ENCODE measurements around the gene SLC25A23.
"Not testable (repeated sequence)": the region's sequence is repeated elsewhere in the genome, so short reads cannot be mapped to it uniquely, and the experiment has no call there.

The SLC25A23 gene

GRCh38 chr19:6459262-6460098 is at the start of gene SLC25A23:
TSS of gene SLC25A23 (minus strand) at chr19:6459792. CDS start at chr19:6459628, 164 bp downstream.
- FAIRE-seq = no peak
- peak; percentile 31 for DNase-seq (ENCODE audit: low spot score)

GRCh38 chr19:6508028-6508771 is 48.6 kb upstream of the SLC25A23 start:
- not testable (repeated sequence) for DNase-seq (ENCODE audit: low spot score); FAIRE-seq

DNA sequence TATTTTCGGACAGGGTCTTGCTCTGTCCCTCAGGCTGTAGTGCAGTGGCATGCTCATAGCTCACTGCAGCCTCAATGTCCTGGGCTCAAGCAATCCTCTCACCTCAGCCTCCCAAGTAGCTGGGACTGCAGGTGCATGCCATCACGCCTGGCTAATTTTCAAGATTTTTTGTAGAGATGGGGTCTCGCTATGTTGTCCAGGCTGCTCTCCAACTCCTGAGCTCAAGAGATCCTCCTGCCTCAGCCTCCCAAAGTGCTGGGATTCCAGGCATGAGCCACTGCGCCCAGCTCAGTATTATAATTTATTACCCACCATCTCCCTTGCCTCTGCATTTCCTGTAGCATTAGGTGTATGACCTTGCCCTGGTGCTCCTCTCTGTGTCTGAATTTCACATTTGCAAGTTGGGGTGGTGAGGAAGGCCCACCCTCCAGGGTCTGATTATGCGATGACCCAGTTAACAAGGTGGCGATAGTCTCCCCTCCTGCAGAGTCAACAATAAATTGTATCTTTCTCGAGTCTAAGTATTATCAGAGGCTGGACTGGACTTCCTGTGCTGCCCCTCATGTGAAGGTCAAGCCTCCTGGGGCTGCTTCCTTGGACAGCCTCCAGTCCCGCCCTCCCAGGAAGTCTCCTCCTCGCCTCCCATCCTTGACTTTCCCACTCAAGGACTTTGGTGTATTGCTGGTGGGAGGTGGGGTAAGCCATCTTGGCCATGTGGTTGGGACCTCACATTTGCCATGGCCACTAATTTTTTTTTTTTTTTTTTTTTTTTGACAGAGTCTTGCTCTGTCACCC is 44.0 kb upstream of the SLC25A23 start:
- FAIRE-seq (no peak), DNase-seq (ENCODE audit: low spot score) (no peak)

DNA sequence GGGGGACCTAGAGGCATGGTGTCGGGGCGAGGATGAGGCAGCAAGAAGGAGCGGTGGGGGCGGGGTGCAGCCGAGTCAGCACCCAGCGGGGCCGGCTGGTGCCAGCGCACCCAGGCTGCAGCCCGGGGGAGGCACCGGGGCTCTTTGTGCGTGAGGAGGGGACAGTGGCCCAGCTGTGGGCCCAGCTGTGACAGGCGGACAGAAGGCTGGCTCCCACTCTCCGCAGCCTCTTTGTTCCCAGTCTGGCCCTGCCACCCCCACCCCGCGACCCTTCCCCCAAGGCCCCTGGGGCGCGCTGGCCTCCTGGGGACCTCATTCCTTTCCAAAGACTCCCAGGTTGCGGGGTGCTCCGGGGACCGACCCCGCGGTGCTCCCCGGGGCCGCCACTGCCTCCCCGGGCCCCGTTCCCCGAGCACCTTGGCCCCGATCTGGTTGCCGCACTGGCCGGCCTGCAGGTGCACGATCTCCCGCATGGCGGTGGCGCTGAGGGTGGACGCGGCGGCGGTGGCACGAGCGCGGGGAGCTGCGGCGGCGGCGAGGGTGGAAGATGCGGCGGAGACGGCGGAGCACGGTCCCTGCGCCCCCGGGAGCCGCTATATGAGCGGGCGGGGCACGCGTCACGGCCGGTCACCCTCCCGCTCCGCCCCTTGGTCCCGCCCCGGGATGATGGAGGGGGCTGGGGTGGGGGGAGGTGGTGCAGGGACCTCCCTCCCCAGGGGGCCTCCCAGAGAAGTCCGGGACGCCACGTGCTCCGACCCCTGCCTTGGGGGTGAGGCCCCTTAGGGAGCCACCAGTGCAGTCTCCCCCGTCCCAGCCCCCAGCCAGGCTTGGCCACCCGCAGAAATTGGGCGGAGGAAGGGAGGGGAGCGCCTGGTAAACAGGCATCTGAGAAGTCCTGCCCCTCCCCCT is 42.4 kb upstream of the SLC25A23 start, which contains the start of gene TUBB4A:
Gene TUBB4A, minus strand, starts transcription at position 570 of the 909 bp plus-strand sequence. Its CDS starts 97 bp downstream, at position 473.
- DNase-seq (ENCODE audit: low spot score) (no peak), FAIRE-seq (no peak)

DNA sequence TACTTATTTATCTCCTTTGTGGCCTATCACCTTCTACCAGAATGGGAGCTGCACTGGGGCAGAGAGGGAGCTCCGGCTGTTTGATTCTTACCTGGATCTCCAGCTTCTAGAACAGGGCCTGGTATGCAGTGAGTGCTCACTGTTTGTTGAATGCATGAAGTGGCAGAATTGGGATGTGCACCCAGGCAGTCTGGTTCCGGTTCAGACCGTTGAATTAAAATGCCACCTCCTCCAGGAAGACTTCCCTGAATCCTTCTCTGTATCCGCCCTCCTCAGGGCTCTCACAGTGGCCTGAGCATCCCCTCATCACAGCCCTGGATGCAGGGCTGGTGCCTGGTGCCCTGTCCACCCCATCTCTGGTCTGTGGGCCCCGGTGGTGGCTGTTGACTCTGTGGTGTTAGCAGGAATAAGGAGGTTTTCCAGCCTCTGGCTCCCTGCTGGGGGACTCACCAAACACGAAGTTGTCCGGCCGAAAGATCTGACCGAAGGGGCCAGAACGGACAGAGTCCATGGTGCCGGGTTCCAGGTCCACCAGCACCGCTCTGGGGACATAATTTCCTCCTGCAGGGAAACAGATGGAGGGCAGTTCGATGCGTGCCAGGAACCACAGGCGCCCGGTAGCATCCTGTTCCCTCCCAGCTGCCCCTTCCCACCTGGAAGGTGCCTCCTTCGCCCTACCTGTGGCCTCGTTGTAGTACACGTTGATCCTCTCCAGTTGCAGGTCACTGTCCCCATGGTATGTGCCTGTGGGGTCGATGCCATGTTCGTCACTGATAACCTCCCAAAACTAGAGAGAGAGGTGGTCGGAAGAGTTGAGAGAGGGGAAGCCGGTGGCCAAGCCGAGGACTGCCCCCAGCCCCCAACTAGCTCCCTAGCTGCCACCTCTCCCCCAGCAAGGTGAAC is 41.5 kb upstream of the SLC25A23 start:
- DNase-seq (ENCODE audit: low spot score) = no peak
- no peak for FAIRE-seq

DNA sequence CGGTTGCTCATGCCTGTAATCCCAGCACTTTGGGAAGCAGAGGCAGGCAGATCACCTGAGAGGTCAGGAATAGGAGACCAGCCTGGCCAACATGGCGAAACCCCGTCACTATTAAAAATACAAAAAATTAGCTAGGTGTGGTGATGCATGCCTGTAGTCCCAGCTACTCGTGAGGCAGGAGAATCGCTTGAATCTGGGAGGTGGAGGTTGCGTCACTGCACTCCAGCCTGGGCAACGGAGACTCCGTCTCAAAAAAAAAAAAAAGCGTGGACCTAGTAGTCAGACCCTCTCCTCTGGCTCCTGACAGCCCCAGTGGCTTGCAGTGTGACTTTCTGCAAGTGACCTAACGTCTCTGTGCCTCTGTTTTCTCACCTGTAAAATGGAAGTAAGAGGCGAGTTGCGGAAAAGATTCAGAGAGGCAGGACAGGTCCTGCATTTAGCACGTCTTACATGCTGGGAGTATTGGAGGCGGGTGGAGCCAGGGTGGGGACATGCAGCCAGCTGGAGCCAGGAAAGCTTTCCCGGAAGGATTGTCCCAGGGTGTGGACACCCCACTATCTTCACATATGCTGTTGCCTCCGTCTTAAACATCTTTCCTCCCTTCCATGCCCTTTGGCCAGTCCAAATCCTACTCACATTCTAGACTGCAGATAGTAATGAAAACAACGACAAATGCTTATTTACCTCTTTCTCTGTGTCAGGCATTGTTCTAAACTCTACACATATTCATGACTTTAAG is 39.6 kb upstream of the SLC25A23 start:
- FAIRE-seq (no peak), DNase-seq (ENCODE audit: low spot score) (no peak)

DNA sequence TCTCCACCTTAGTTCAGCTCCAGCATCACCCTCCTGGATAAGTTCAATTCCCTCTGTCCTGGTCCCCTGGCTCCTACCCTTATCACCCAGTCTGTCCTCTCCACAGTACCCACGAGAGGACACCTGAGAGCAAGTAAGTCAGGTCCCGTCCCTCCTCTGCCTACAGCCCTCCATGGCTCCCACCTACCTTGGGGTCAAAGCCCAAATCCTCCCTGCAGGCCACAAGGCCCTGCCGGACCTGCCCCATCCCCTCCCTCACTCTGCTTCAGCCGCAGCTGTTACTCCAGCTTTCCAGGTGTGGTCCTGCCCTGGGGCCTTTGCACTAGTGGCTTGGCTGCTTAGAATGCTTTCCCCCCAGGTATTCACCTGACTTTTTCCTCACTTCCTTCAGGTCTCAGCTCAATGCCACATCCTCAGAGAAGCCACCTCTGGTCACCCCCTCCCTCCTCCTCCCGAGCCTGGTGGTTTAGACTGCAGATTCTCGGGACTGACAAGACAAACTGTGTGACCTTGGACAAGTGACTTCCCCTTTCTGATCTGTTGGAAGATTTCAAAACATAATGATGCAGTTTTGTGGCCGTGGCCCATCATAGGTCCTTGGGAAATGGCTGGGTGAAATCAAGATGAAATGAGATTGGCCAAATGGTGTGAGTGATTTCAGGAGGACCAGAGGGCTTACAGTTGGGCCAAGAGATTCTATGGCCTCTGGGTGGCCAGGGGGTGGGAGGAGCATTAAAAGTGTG is 38.9 kb upstream of the SLC25A23 start:
- DNase-seq (ENCODE audit: low spot score) (no peak), FAIRE-seq (no peak)

GRCh38 chr19:6495947-6496346 is 36.4 kb upstream of the SLC25A23 start:
- FAIRE-seq (no peak), DNase-seq (ENCODE audit: low spot score) (no peak)

DNA sequence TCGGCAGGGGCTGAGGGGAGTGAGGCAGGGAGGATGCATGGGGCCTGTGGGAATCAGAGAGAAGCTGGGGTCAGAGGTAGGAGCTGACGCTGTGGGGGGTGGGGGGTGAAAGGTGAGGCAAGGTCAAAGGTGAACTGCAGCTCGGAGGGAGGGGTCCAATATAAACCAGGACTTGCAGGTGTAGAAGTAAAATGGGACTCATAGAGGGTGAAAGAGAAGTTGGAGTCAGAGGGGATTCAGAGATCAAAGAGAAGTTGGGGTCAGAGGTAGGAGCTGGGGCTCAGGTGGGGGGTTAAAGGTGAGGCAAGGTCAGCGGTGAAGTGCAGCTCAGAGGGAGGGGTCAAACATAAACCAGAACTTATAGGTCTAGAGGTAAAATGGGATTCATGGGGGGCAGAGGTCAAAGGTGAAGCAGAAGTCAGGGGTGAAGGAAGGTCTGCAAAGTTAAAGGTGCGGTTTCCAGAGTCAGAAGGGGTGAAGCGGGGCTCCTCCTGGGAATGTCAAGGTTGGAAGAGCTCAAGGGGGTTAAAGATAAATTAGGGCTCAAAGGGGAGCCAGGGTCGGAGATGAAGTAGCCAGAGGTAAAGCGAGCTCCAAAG is 34.9 kb upstream of the SLC25A23 start:
- FAIRE-seq = no peak
- DNase-seq (ENCODE audit: low spot score) = no peak

DNA sequence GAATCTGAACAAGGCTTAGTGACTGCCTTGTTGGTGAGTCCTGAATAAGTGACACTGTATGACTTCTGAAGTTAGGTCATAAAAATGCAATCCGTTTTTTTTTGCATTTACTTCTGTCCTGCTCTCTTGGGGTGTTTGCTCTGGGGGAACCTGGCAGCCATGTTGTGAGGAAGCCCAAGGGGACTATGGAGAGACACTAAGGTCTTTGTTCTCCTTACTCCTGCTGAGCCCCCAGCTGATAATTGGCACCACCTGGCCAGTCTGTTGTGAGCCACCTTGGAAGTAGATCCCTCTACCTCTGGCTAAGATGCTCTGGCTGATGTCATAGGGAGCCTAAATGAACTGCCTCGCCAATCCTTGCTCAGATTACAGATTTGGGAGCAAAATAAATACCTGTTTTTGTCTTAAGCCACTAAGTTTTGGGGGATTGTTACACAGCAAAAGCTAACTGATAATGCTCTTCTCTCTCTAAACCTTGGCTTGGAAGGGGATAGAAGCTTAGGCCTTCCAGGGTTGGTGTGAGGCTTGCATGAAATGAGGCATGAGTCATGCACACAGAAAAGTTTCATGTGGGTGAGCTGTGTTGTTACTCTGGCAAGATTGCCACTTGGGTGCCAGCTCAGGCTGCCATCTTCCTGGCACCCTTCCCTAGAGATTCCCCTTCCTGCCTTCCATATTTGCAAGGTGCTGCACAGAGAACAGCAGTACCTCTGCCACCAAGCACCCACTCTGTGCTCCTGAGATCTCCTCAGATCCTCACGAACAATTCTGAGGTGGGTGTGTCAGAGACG is 32.4 kb upstream of the SLC25A23 start:
- no peak for DNase-seq (ENCODE audit: low spot score)

DNA sequence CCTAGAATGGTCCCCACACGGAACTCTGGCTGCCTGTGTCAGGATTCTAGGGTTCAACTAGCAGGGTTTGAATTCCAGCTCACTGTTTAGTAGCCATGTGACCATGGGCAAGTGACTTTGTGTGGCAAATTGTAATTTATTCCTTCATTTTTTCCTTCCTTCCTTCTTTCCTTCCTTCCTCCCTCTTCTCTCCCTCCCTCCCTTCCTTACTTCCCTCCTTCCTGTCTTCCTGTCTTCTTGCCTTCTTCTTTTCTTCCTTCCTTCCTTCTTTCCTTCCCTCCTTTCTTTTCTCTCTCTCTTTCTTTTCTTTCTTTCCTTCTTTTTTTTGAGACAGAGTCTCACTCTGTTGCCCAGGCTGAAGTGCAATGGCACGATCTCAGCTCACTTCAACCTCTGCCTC is 30.5 kb upstream of the SLC25A23 start:
- DNase-seq (ENCODE audit: low spot score) = no peak
- FAIRE-seq = no peak

More for the DNA sequence above, 32.4 kb upstream of the SLC25A23 start:
- no peak for FAIRE-seq

DNA sequence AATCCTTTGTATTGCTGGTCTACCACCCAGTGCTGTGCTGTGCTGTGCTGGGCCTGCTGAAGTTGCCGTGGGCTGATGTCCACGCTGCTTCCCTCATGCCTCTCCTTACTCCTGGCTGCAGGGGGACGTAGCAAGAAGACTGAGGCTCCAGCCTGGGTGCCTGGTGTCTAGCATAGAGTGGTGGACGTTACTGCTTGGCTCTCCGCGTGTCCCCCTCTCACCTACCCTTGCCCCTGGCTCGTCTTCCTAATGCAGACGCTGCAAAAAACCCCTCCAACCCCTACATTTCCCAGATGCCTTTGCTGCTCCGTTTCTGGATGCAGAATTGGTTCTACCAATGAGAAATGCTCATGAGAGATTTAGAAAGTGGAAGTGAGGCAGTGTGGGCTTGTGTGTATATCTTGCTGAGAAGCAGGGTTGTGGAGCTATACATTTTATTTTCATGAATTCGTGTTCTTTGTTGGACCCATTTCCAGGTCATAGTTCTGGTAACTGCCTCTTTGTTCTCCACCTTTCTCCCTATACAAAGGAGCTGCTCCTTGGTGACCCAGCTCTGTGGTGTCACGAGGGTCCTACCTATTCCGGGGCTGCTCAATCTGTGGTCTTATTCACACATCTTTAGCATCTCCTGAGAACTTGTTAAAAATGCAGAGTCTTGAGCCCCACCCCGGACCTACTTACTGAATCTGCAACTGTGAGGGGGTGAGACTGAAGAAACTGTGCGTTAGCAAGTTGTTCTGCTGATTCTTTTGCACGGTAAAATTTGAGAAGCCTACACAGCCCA is 29.9 kb upstream of the SLC25A23 start:
- DNase-seq (ENCODE audit: low spot score) = no peak
- FAIRE-seq = no peak

GRCh38 chr19:6484831-6485230 is 25.2 kb upstream of the SLC25A23 start:
- DNase-seq (ENCODE audit: low spot score) (no peak), FAIRE-seq (no peak)

GRCh38 chr19:6484230-6484629 is 24.6 kb upstream of the SLC25A23 start:
- DNase-seq (ENCODE audit: low spot score) (no peak), FAIRE-seq (no peak)

DNA sequence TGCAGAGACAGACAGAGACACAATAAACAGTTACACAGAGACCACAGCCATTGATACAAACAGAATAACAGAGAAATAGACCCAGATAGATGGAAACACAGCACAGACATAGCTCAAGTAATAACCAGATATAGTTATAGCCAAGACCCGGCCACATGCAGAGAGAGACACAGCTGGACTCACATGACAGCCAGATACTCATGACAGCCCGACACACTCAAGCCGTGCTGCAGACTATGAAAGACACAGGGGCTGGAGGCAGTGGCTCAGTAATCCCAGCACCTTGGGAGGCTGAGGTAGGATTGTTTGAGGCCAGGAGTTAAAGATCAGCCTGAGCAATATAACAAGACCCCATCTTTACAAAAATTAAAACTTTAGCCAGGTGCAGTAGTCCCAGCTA is 23.6 kb upstream of the SLC25A23 start:
- FAIRE-seq (no peak), DNase-seq (ENCODE audit: low spot score) (no peak)

- DNase-seq (ENCODE audit: low spot score) (no peak), FAIRE-seq (no peak)
These were observed 22.7 kb upstream of the SLC25A23 start for GRCh38 chr19:6482343-6482686.

Data from RCC 7860 (cell line).